Body of pancreas (tissue), 4 donors: Measurements from ENCODE around the gene ARHGAP15.

ENCODE experiments used
- CTCF ChIP-seq, 7 experiments: fragments of 450-650 bp in 4 of 7; fragments of 200-600 bp in 3 of 7; sonication (generic) in 3 of 7; IDR thresholded peaks; one replicate each; pipeline ENCODE4 v1.5.1; 2016 to 2019; ENCODE audit warnings: antibody characterized with exemption in 7 of 7
- POLR2A ChIP-seq, 3 donors: fragments of 450-650 bp; IDR thresholded peaks; one replicate each; pipeline ENCODE4 v1.6.1; 2016; ENCODE audit warnings: antibody characterized with exemption in 3 of 3, mild to moderate bottlenecking in 2 of 3

- TF ChIP-seq CTCF (IDR thresholded peaks at IDR 0.05): no peak
- TF ChIP-seq POLR2A (IDR thresholded peaks at IDR 0.05): no peak
Observed at GRCh38 chr2:143434445-143434844, 305.2 kb downstream of the ARHGAP15 start.
